GM12875 (cell line): ENCODE measurements around the gene PFN3.

Experiments
- H3K4me3 ChIP-seq: one replicate; pipeline ENCODE4 v1.5.1; 2011; ENCODE audit warnings: low read depth, low read length, control low read depth
- TF ChIP-seq, protein P1 (sequence below): IDR thresholded peaks from 2 replicates; pipeline ENCODE4 v1.5.1; 2011; ENCODE audit warnings: low read depth, mild to moderate bottlenecking, control low read depth, inconsistent platforms, low read length, moderate library complexity, borderline replicate concordance; ENCODE audit not compliant: insufficient read depth

The PFN3 gene, protein sequence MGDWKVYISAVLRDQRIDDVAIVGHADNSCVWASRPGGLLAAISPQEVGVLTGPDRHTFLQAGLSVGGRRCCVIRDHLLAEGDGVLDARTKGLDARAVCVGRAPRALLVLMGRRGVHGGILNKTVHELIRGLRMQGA

DNA sequence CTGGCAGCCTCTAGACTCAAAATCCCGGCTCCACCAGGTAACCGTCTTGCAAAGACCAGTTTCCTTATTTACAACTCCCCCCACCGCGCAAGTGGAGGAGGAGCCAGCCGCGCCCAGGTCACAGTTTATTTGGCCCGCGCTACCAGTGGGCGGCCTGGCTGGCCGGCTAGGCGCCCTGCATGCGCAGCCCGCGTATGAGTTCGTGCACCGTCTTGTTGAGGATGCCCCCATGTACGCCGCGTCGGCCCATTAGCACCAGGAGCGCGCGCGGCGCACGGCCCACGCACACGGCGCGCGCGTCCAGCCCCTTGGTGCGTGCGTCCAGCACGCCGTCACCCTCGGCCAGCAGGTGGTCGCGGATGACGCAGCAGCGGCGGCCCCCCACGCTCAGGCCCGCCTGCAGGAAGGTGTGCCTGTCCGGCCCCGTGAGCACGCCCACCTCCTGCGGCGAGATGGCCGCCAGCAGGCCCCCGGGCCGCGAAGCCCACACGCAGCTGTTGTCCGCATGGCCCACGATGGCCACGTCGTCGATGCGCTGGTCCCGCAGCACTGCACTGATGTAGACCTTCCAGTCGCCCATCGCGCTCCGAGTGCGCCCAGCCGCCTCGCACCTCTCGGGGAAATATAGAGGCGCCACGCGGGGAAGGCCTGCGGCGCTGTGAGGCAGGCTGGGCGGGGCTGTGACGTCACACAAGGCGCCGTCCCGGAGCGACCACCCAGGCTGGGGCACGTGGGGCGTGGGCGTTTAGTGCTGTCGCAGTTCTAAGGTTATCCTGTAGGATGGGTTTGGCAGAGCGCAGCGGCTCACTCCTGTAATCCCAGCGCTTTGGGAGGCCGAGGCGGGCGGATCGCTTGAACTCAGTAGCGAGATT, at the start of gene PFN3:
PFN3 (minus strand) TSS at position 665 of the 872 bp plus-strand sequence; CDS start at position 580, 85 bp downstream.
- TF ChIP-seq, protein P1, sequence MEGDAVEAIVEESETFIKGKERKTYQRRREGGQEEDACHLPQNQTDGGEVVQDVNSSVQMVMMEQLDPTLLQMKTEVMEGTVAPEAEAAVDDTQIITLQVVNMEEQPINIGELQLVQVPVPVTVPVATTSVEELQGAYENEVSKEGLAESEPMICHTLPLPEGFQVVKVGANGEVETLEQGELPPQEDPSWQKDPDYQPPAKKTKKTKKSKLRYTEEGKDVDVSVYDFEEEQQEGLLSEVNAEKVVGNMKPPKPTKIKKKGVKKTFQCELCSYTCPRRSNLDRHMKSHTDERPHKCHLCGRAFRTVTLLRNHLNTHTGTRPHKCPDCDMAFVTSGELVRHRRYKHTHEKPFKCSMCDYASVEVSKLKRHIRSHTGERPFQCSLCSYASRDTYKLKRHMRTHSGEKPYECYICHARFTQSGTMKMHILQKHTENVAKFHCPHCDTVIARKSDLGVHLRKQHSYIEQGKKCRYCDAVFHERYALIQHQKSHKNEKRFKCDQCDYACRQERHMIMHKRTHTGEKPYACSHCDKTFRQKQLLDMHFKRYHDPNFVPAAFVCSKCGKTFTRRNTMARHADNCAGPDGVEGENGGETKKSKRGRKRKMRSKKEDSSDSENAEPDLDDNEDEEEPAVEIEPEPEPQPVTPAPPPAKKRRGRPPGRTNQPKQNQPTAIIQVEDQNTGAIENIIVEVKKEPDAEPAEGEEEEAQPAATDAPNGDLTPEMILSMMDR, result no peak

DNA sequence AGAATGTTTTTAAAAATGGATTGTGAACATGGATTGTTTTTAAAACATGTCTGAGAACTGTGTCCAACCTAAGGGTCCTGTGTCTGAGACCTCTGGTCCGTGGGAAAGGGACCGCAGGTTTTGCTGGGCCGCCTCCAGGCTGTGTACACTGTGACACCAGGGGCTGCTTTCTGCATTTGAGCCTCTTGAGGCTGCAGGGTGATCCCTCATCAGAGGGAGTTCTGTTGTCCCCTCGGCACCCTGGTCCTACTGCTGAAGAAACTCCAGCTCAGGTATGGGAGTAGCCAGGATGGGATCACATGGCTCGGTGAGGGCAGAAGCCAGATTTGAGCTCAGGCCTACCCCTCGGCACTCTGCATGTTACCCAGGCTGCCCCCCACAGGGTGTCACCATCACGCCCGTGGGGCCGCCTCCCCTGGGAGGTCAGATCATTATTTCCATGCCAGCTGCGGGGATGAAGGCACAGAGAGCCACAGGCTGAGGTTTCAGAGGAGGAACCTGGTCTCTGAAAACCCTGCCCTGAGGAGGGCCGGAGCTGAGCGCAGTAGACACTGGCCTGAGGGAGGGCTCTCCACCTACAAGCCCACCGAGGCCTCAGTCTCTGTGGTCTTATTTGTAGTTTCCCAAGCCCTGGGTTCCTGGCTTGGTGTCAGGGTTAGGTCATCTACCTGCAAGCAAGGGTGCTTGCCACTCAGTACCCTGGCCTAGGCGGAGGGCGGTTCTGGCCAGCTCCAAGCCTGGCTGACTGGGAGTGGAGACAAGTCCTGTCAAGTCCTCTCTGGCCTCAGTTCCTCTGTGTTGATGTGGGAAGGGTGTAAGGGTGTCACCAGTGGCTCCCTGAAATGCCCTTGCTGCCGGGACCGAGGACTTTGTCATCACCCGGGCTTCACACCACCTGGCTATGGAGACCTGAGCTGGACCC, 48.9 kb upstream of the PFN3 start:
- no peak overlapping the region for H3K4me3 ChIP-seq
- TF ChIP-seq, protein P1, result no peak

More for the DNA sequence above, at the start of gene PFN3:
- no peak within 1 kb of the TSS for H3K4me3 ChIP-seq

DNA sequence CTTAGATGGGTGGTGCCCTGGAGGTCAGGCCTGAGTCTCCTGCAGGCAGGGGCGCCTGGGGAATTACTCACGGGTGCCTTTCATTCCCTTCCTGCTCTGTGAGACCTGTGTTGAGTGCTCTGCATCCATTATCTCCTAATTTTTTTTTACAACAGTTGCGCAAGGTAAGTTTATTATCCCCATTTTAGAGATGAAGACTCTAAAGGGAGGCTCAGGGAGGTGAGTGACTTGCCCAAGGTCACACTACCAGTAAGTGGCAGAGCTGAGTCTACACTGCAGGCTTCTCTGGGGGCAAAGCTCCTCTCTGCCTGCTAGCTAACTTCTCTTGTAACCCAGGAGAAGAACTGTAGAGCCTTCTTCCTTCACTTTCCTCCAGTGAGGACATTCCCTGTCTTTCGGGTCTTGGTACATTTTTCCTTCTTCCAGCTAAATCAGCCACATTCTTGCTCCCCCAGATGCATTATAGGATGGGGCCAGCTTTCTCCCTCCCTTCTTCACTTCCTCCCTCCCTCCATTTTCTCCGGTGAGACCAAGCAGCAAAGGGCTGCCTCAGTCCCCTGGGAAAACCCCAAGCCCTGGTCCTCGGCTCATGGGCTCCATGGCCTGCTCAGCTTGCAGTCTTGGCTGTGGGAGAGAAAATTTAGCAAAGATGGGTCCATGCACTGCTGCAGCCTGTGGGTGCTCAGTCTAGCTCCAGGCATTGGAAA, 47.9 kb upstream of the PFN3 start:
- H3K4me3 ChIP-seq, result peak overlapping the region; percentile 70

DNA sequence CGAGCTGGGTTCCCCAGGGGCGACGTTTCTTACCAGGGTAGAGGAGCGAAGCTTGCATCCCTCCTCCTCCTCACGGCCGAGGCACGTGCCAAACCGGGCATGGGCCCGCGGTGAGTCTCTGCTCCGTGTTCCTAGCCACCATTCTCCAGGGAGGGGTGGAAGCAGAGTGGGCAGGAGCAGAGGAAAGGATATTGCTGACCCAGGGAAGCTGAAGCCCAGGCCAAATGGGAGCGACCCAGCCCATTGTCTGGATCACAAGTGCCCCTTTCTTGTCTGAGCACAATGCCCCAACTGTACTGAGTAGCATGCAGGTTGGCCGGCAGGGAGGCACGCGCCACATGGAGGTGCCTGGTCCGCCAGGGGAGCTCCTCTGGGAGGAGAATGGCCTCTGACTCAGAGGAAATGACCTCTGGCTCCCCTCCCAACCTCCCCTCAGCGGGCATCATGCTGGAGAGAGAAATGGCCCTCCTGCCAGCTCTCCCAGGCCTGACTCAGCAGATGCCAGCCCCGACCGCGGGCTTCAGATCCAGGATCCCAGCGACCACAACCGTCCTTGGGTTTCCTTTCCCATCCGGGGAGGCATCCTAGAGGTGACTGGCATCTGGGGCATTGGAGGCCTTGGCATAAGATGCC, 47.3 kb upstream of the PFN3 start:
- TF ChIP-seq, protein P1, result no peak
- H3K4me3 ChIP-seq, result peak overlapping the region; percentile 70

More for the DNA sequence above, 47.9 kb upstream of the PFN3 start:
- TF ChIP-seq, protein P1, result no peak

DNA sequence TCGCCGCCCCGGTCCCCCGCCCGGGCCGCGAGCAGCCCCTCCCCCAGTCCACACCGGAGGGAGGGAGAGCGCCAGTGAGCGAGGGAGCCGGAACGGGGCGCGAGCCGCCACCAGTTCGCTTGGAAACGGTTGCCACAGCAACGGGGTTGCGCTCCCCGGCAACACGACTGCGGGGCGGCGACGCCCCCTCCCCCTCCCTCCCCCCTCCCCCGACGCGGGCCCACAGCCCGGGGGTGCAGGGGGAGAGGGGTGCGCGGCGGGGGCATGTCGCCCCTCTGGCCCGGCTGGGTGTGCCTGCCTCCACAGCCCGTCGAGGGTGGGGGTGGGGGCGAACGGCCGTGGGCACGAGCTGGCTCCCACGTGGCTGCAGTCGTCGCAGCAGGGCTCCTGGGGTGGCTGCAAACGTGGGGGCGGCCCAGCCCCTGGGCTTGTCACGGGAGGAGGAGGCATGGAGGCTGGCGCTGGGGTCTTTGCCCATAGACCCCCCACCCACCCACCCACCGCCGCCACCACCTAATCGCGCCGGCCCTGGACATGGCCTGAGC, 46.7 kb upstream of the PFN3 start:
- TF ChIP-seq, protein P1, result no peak
- peak overlapping the region; percentile 70 for H3K4me3 ChIP-seq
